HG03025 (cell line): Measurements from ENCODE around the gene PRDM10.

Experiments
- ATAC-seq: cut with Tn5 transposase; IDR thresholded peaks from one replicate; pipeline ENCODE4 v1.9.1; 2021; ENCODE audit warnings: mild to moderate bottlenecking, moderate library complexity; ENCODE audit not compliant: unreplicated experiment, low FRiP score

PRDM10 gene

DNA sequence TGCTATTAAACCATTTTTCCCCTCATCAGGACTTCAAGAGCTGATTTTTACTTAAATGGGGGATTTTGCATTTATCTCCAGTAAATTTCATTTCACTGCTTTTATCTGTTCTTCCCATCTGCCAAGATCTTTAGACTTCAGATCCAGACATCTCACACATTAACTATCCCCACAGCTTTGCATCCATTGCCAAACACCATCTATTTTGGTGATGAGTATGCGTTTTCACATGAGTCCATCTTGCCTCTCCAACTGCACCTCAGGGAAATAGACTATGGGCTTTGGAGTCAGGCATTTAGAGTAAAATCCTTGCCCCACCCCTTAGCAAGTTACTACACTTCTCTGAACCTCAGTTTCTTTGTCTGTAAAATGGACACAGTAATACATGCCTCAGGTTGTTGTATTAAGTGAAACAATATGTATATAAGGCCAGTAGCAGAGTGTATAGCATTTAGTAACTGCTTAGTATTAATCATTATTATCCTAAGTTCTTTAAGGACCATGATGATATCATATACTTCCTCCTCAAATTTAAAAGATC lies 53.6 kb downstream of the PRDM10 start:
- ATAC-seq = no peak

DNA sequence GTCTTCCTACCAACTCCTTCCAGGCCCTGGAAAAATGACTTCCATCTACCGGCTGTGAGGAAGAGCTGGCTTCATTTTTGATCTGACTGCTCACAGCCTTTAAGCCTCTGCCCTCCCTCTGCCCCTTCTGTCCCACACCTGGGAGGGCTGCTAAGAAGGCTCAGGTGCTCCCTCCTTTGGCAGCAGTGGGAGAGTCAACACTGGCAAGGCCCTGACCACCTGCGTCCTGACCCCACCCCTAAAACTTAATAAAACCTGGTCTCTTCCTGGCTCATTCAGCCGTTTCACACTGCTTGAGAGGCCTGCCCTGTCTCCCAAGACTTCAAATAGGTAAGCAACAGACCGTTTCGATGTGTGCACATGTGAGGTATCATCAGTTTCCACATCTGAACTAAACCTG lies 55.2 kb downstream of the PRDM10 start:
- no peak for ATAC-seq

DNA sequence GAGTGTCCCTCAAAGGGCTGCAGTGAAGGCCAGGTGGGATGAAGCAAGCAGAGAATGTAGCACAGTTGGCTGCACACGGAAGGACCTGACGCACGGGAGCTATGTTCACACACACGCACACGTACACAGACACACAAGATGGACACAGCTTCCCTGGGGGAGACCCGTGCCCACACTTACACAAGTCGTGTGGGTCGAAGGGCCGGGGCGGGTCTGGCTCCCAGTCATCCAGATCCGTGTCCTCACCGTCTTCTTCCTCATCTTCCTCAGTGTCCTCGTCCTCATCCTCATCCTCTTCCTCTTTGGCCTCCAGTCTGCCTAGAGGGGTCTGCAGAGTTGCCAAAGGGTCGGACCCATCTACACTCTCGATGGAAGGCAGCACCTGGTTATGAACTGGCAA lies 55.7 kb downstream of the PRDM10 start:
- no peak for ATAC-seq

DNA sequence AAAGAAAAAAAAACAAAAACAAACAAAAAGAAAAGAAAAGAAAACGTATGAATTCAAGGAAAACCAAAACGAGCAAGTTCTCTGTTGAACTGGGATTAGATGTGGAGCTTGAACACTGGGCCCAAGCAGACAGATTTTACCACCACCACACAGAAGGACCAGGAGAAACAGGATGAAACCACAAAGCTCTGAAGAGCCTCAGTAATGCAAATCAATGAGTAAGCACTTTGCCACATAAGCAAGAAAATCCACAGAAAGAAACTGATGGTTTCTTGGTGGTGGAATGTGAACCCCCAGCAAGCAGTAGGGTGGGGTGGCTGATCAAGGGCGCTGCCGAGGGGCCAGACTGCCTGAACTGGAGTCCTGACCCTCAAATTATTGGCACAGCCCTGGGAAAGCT lies 56.4 kb downstream of the PRDM10 start:
- no peak for ATAC-seq

DNA sequence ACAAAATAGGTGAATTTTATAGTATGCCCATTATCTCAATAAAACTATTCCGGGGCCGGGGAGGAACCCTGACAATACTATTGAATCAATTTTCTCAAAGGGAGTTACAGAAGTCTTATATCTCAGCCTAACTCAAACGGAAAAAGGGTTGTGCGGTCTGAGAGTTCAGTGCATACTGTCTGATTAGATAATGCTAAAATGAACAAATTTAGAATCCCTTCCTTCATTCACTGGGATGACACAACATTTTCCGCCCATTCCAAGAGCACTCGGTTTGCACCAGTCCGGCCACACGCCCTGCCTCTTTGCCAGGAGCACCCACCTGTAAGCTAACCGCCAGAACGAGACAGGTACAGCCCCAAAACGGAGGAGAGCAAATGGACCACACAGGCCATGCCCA lies 57.3 kb downstream of the PRDM10 start:
- ATAC-seq = no peak

DNA sequence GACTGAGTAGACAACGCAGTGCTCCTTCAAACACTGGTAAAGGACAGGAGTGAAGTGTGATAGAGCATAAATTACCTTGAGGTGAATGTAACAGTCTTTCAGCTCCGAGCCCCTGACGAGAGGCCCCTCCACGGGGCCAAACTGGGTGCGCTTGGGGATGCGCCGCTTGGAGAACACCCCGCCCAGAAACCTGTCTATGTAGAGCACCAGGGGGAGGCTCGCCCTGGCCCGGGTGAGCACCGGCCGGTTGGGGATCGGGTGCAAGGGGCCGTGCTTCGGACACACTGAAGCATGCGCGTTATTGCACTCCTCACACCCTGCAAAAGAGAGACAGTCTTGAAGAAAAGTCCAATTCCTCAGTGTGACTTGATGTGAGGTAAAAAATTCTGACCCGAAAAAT lies 57.9 kb downstream of the PRDM10 start:
- no peak for ATAC-seq

DNA sequence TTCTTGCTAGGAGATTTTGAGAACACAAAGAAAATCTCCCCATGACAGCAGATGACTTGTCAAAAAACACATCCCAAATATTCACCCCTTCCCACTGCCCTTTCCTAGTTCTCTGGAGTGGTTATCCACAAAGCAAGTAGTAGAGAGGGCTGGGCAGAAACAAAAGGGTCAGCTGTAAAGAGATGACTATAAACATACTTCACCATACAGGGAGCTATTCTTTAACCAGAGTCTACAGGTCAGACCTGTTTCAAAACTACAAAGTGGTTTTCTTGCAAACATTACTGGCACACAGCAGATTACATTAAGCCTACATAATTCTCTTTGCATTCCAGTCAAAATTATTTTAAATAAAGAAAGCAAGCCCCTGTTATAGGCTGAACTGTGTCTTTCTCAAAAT lies 59.6 kb downstream of the PRDM10 start:
- ATAC-seq = no peak

DNA sequence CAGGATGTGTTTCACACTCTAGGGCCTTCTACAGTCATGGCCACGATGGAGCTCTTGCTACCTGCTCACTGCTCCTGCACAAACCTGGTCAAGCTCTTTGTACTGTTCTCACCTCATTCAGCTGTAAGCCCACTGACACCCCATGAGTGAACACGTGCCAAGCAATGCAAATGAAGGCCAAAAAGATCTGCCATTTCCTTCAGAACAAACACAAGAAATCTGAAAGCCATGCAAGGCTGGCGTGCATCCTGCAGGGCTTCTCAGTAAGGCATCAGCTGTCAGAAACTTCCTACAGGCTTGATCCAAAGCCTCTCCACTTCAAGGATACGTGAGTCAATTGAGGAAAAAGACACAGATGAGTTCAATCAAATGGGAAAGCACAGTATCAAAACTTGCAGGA lies 63.1 kb downstream of the PRDM10 start:
- no peak for ATAC-seq

DNA sequence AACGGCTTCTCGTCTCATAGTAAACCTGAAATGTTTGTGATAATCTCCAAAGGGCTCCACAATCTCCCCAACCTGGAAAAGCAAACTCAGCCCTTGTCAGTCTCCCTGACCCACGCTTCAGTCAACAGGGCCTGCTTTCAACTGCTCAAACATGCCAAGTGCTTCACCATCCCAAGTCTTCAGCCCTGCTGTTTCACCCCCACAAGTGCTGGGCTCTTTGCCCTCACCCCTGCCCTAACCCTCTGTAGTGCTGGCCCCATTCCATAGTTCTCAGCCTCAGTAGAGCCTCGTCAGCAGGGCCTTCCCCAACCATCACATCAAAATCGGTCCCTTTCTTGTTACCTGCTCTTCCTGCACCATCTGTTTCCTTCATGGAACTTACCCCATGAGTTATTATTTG lies 63.9 kb downstream of the PRDM10 start:
- no peak for ATAC-seq

DNA sequence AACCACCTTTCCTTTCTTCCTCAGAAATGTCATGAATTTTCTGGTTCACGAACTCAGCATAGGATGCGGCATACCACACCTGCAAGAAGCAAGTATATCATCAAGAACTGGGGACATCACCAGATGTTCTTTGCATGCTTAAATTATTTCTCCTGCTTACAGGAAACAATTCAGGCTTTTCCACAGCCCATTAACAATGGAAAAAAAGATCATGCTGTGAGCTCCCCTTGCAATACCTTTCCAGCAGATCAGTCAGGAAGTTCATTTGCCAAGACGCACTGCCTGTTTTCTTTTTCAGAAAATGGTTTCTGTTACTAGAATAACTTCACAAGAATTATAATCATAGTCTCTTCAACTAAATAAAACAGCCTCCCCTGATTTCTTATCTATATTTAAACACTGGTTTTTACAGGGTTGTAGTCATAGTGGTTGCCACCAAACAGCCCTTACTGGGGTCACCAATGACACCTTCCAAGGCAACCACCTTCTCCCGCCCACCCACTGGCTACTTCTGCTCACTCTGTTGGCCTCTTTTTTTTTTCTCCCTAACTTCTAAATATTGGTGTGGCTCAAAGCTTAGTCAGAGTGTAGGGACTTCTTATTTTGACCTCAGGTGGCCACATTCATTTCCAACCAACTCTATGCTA lies 64.9 kb downstream of the PRDM10 start:
- ATAC-seq = no peak

DNA sequence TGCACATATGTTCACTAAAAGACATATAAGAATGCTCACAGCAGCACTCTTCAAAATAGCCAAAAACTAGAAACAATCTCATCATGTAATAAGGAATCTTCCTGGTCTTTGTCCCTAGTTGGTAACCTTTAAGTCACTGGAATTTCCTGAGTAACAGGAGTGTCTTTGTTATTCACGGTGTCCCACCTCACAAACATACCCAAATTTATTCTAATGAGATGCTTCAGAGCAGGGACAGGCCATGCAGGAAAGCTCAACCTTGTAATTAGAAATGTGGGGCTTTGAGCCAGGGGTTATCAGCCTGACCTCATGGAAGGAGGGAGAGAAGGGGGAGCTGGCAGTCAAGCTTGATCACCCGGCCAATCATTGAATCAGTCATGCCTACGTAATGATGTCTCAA lies 66.9 kb downstream of the PRDM10 start:
- ATAC-seq = no peak

DNA sequence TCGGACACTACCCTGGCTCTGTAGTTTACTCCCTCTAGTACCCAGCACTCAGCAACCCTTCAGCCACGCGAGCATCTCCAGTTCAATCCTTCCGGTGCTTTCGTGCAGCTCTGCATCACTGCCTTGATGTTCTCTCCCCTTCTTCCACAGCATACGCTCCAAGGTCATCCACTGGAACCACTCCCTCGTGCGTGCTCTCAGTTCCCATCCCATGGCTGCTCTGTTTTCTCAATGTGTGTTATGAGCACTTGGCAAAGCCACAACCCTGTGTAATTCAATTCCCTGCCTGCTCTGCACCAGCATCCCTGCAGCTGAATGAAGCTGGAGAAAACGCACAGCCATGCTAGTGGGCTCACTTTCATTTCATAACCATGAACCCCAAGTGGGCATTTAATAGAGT lies 68.7 kb downstream of the PRDM10 start:
- ATAC-seq = no peak

DNA sequence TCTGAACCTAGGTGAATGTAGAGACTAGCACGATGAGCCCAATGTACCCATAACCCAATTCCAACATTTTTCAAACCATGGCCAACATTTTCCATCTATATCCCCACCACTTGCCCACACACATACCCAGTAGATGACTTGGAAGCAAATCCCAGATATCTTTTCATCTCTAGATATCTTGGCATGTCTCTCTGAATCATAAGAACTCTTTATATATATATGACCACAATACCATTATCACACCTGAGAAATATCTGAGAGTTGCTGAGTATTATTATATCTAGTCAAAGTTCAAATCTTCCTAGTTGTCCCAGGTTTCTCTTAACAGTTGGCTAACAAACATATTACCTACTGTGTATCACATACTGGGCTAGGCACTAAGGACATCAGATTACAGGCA lies 69.4 kb downstream of the PRDM10 start:
- no peak for ATAC-seq

DNA sequence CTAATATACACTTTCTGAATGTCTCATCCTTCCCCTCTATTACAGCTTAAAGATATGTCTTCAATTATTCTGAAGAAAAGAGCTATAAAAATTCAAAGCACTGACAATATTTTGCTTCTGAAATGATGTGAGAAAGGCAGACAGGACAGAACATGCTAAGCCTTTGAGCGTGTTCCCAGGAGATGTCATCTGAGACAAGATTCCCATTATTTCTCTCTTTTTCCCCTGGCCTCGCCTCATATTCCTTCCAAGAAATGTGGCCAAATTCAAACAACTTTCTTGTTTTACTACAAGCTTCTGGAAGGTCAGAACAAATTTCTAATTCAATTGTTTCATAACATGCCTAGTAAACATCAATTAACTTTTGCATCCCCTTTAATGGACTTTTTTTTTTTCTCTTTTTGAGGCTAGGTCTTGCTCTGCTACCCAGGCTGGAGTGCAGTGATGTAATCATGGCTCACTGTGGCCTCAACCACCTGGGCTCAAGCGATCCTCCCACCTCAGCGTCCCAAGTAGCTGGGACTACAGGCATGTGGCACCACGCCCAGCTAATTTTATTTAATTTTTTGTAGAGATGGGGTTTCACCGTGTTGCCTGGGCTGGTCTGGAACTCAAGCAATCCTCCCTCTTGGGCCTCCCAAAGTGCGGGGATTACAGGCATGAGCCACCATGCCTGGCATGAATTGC lies 70.1 kb downstream of the PRDM10 start:
- ATAC-seq = no peak

DNA sequence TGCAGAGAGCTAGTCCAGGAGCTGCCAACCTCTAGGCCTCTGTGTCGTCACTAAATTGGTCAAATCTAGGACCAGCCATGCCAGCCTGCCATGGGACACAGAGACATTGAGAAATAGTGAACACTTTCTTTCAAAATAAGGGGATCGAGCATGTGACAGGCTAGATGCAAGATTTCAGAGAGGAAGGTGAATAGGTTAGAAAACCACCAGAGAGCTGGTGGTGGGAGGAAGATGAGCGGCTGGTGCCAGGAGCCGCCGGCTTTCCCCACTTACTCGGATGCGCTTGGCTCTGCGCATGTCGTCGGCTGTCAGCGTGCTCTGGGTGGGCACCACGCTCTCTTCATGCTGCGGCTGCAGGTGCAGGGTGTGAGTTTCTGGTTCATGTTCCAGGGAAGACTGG lies 71.9 kb downstream of the PRDM10 start:
- no peak for ATAC-seq

DNA sequence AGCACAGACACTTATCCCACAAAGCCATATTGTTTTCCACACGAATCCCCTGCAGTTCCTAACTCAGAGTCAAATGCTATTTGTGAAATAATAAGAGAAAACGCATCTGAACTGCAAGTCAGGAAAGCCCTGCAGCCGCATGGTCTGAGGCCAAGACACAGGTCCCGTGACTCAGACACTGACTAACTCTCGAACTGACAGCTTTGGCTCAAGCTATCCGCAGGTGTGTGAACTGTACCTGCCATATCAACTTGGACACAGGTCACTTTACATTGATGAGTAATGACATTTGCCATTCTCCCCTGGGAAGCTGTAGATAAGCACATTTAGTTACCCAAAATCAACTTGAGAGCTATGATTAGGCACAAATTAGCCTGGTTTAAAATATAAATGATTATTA lies 72.3 kb downstream of the PRDM10 start:
- no peak for ATAC-seq

DNA sequence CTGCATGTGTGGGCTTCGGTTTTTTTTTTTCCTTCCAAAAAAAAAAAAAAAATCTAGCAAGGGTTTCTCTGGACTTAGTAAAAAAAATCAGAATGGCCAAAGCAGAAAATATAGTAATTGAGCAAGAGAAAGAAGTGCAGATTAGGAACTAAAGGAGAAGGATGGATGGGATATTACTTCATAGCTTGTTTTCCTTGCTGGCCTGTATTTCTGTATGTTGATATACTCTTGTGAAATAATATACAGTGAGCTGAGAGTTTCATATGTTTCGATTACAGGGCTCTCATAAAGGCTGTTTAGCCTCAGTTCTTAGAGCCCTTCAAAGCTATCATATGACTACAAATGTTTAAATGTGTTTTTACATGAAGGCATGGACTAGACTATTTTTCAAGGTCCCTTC lies 72.9 kb downstream of the PRDM10 start:
- no peak for ATAC-seq

DNA sequence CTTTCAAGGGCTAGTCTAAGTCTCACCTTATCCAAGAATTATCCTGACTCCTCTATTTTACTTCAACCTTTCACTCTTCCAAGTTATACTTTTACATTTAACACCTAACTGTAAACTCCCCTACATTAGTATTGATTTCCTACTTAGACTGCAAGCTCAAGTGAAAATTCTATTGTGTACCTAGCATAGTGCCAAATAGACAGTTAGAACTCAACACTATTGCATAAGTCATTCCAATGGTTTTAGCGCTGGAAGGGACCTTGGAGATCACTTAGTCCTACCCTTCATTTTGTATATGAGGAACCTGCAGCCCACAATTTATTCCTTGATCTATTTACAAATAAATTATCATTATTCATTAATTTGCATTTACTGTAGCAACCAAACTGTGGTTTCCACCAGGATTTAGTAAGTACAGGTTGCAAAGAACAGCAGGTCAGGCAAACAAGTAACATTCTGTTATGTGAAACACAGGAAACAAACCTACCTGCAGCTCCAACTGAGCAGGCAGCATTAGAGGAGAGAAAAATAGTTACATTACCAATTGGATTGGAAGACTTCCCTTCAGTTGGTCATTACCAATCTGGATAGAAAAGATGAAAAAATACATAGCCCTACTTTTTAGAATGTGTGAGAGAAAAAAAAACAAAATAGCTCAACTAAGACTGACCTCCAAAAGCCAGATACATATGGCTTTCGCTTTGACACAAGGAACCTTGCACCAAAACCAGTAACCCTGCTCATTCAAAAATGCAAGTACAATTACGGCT lies 73.5 kb downstream of the PRDM10 start:
- ATAC-seq = no peak

DNA sequence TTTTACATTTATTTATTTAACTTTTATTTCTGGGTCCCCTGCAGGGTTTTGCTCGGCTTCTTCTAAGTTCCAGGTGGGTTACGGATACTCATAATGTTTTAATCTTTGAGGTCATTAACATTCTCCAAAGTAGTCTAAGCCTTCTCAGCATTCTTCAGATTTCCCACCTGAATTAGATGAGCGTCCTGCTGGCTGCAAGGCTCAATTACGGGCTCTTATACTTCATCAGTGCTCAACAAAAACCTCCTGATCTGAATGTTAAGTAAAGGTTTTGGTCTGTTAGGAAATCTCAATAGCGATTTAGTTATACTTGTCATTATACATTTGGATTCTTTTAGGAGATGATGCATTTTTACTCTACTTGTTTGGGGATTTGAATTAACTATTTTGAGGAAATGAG lies 80.0 kb downstream of the PRDM10 start:
- no peak for ATAC-seq

DNA sequence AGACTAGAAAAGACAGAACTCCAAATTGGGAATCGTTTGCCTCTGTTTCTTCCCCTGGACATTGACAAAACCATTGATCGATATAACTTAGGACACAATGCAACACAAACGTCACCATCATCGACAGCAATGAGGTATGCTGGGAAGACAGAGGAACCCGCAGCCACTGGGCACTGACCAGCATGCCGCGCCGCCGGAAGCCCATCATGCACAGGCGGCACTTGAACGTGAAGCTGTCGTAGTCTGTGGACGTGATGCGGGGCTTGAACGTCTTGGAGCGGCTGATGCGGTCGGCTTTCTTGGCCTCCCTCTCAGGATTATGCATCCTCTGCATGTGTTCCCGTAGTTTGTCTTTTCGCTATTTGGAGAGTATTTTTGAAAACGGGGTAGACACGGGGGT lies 84.3 kb downstream of the PRDM10 start:
- ATAC-seq = no peak

DNA sequence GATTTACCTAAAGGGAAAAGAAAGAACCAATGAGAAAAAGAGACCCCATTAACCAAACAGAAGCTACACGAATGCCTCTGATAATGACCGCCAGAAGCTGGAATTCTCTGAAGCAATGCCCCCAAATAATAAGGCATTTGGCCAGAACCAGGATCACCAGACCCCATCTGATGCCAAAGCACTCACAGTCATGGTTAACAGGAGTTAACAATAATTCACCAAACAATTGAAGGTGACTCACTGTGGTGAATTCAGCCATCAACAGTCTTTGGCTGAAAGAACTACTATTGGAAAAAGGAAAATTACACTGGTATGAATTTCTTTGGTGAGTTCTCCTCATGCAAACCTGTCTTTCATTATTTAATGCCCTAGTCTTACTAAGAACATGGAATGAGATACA lies 85.4 kb downstream of the PRDM10 start:
- no peak for ATAC-seq

DNA sequence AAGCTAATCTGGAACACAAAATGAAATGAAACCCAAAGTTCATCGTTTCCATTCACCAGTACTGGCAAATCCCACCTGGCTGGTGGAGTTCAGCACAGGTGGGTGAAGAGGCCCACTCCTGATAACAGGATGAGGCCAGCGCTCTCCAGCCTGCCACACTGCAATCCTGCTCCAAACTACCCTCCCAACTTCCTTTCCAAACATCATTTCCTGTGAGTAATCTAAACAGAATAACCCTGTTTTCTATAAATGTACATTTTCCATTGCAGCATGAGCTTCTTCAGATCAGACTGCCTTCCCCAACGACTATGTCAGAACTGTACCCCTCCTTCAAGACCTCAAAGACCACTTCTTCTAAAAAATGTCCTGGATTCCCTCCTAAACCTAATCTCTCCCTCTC lies 91.3 kb downstream of the PRDM10 start:
- no peak for ATAC-seq
